ENCODE data around the gene ZNF107. TPM values are rescaled to one million over a fixed set of nuclear protein-coding genes. Genes with fewer than 3 reads are reported as not detected.

The ZNF107 gene
- total and polyA plus RNA-seq, 2 of the 13 experiments (the other 11 are each of a cell fraction or from before 2014, with no cell fraction given) = 2.5 to 5.4 TPM

DNA sequence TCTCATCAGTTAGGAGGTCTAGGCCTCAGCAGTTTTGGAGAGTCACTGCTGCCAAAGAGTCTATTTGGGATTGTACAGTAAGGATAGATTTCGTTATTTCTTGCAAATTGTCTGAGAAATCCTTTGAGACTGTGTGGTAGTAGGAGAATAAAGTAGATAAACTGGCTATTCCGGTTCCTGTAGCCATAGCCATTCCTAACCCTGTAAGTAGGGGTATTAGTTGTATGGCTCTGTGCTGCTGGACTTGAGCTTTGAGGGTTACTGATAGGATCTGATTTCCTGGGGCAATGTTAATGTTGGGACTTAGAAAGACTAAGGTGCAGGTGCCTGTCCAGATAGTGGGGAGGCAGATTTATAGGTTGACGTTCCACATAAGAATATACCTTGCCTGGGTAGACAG is 92.2 kb downstream of the ZNF107 start (continued):
- TF ChIP-seq, protein P1, sequence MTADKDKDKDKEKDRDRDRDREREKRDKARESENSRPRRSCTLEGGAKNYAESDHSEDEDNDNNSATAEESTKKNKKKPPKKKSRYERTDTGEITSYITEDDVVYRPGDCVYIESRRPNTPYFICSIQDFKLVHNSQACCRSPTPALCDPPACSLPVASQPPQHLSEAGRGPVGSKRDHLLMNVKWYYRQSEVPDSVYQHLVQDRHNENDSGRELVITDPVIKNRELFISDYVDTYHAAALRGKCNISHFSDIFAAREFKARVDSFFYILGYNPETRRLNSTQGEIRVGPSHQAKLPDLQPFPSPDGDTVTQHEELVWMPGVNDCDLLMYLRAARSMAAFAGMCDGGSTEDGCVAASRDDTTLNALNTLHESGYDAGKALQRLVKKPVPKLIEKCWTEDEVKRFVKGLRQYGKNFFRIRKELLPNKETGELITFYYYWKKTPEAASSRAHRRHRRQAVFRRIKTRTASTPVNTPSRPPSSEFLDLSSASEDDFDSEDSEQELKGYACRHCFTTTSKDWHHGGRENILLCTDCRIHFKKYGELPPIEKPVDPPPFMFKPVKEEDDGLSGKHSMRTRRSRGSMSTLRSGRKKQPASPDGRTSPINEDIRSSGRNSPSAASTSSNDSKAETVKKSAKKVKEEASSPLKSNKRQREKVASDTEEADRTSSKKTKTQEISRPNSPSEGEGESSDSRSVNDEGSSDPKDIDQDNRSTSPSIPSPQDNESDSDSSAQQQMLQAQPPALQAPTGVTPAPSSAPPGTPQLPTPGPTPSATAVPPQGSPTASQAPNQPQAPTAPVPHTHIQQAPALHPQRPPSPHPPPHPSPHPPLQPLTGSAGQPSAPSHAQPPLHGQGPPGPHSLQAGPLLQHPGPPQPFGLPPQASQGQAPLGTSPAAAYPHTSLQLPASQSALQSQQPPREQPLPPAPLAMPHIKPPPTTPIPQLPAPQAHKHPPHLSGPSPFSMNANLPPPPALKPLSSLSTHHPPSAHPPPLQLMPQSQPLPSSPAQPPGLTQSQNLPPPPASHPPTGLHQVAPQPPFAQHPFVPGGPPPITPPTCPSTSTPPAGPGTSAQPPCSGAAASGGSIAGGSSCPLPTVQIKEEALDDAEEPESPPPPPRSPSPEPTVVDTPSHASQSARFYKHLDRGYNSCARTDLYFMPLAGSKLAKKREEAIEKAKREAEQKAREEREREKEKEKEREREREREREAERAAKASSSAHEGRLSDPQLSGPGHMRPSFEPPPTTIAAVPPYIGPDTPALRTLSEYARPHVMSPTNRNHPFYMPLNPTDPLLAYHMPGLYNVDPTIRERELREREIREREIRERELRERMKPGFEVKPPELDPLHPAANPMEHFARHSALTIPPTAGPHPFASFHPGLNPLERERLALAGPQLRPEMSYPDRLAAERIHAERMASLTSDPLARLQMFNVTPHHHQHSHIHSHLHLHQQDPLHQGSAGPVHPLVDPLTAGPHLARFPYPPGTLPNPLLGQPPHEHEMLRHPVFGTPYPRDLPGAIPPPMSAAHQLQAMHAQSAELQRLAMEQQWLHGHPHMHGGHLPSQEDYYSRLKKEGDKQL (CRISPR knock-in tag; IDR thresholded peaks at IDR 0.05; ENCODE audit: low read depth) = no peak
- TF ChIP-seq, protein P2, sequence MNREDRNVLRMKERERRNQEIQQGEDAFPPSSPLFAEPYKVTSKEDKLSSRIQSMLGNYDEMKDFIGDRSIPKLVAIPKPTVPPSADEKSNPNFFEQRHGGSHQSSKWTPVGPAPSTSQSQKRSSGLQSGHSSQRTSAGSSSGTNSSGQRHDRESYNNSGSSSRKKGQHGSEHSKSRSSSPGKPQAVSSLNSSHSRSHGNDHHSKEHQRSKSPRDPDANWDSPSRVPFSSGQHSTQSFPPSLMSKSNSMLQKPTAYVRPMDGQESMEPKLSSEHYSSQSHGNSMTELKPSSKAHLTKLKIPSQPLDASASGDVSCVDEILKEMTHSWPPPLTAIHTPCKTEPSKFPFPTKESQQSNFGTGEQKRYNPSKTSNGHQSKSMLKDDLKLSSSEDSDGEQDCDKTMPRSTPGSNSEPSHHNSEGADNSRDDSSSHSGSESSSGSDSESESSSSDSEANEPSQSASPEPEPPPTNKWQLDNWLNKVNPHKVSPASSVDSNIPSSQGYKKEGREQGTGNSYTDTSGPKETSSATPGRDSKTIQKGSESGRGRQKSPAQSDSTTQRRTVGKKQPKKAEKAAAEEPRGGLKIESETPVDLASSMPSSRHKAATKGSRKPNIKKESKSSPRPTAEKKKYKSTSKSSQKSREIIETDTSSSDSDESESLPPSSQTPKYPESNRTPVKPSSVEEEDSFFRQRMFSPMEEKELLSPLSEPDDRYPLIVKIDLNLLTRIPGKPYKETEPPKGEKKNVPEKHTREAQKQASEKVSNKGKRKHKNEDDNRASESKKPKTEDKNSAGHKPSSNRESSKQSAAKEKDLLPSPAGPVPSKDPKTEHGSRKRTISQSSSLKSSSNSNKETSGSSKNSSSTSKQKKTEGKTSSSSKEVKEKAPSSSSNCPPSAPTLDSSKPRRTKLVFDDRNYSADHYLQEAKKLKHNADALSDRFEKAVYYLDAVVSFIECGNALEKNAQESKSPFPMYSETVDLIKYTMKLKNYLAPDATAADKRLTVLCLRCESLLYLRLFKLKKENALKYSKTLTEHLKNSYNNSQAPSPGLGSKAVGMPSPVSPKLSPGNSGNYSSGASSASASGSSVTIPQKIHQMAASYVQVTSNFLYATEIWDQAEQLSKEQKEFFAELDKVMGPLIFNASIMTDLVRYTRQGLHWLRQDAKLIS (CRISPR knock-in tag; IDR thresholded peaks at IDR 0.05) = no peak
- TF ChIP-seq, protein P3, sequence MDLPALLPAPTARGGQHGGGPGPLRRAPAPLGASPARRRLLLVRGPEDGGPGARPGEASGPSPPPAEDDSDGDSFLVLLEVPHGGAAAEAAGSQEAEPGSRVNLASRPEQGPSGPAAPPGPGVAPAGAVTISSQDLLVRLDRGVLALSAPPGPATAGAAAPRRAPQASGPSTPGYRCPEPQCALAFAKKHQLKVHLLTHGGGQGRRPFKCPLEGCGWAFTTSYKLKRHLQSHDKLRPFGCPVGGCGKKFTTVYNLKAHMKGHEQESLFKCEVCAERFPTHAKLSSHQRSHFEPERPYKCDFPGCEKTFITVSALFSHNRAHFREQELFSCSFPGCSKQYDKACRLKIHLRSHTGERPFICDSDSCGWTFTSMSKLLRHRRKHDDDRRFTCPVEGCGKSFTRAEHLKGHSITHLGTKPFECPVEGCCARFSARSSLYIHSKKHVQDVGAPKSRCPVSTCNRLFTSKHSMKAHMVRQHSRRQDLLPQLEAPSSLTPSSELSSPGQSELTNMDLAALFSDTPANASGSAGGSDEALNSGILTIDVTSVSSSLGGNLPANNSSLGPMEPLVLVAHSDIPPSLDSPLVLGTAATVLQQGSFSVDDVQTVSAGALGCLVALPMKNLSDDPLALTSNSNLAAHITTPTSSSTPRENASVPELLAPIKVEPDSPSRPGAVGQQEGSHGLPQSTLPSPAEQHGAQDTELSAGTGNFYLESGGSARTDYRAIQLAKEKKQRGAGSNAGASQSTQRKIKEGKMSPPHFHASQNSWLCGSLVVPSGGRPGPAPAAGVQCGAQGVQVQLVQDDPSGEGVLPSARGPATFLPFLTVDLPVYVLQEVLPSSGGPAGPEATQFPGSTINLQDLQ (CRISPR knock-in tag; IDR thresholded peaks at IDR 0.05) = no peak

Small RNA genes within 50 kb of the gene (microRNA-seq; reads per million reads assigned to microRNA genes)
- gene MIR6839 = 0.68 reads per million

Small RNA genes within 50 kb of the gene (small RNA-seq; reads per million reads assigned to genes)
- gene MIR6839 (ENCODE audit: insufficient read depth in 2 of 3, insufficient read length in 3 of 3, low read depth in 2 of 3, low replicate concordance in 1 of 3) = 0 to 0.97 (median 0) reads per million in 3 experiments

Other genes with a start within 250 kb of the ZNF107 start
- gene ZNF680, start 103.1 kb upstream of the ZNF107 start, total RNA-seq (2016; rRNA removed; fragmentation: Illumina TruSeq; extraction: Trizol) = 12.4 and 14.5 TPM in 2 replicates
- gene ZNF680, start 103.1 kb upstream of the ZNF107 start, polyA plus RNA-seq (2011; rRNA removed) = 1.4 and 2.1 TPM in 2 replicates
- gene ZNF138, start 128.3 kb downstream of the ZNF107 start, total RNA-seq (2016; rRNA removed; fragmentation: Illumina TruSeq; extraction: Trizol) = 5.8 and 7.6 TPM in 2 replicates
- 2.3 and 2.7 TPM in 2 replicates for gene ZNF138, start 128.3 kb downstream of the ZNF107 start, polyA plus RNA-seq (2011; rRNA removed)
- 5.8 and 6.8 TPM in 2 replicates for gene ZNF273, start 237.1 kb downstream of the ZNF107 start, total RNA-seq (2016; rRNA removed; fragmentation: Illumina TruSeq; extraction: Trizol)
- 0.90 and 1.7 TPM in 2 replicates for gene ZNF273, start 237.1 kb downstream of the ZNF107 start, polyA plus RNA-seq (2011; rRNA removed)